GM19372 (cell line): ENCODE results near the gene EMID1.

Experiments used
- ATAC-seq: cut with Tn5 transposase; IDR thresholded peaks from one replicate; pipeline ENCODE4 v1.9.1; 2021; ENCODE audit warnings: mild to moderate bottlenecking, low read depth, moderate library complexity; ENCODE audit not compliant: unreplicated experiment

Gene EMID1

DNA sequence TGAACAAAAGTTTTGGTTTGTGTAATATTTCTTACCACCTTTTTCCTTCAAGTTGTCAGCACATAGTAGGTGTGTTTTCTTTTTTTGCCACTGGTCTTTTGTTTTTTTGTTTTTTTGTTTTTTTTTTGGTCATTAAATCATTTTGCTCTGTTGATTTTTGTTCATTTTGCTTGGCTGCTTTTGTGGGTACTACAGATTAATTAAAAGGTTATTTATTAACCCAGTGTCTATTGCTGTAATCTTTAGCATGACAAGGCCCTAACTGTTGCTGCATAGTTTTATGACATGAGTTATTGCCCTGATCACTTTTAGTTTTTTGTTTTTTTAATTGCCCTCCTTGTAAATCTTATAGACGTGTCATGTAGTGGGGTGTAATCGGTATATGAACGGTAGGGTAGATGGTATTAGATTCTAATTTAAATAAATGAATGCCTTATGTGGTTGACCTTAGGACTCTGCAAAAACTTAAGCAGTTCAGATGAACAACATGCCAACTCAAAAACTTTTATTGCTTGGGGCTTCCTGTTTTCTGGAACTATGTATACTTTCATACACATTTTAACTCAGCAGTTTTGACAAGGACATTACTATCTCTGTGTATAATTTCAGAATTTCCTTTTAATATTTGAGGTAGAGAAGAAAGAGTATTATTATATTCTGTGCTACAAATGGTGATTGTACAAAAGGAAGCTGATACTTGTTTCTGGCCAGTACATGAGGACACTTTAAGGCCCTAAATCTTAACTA, 70.3 kb downstream of the EMID1 start:
- no peak for ATAC-seq

DNA sequence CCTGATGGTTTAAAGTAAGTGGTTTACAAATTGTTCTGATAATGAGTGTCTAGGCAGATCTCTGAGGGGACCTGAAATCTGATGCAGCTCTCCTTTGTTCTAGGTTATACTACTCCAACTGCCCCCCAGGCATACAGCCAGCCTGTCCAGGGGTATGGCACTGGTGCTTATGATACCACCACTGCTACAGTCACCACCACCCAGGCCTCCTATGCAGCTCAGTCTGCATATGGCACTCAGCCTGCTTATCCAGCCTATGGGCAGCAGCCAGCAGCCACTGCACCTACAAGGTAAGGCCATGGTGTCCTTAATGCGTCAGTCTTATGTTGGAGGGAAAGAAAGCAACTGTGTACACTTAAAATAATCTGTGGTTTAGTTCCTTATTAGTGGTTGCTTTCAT, 72.2 kb downstream of the EMID1 start:
- no peak for ATAC-seq

DNA sequence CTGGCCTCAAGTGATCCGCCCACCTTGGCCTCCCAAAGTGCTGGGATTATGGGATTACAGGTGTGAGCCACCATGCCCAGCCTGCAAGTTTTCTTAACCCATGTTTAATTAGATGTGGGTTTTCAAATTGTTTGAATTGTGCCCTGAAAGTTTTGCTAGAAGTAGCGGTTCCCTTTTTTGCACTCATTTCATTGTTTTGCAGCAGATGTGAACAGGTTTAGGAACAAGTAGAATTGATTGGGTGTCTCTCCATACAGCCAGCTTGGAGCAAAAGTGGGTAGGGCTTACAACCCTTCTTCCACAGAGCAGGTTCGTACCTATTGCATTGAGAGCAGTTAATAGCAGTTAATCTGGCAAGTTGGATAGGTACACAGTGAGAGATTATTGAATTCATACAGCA, 78.5 kb downstream of the EMID1 start:
- ATAC-seq = no peak

- no peak for ATAC-seq
Measured at GRCh38 chr22:29288837-29289236, 83.1 kb downstream of the EMID1 start.

GRCh38 chr22:29290061-29290460, 84.4 kb downstream of the EMID1 start:
- no peak for ATAC-seq

DNA sequence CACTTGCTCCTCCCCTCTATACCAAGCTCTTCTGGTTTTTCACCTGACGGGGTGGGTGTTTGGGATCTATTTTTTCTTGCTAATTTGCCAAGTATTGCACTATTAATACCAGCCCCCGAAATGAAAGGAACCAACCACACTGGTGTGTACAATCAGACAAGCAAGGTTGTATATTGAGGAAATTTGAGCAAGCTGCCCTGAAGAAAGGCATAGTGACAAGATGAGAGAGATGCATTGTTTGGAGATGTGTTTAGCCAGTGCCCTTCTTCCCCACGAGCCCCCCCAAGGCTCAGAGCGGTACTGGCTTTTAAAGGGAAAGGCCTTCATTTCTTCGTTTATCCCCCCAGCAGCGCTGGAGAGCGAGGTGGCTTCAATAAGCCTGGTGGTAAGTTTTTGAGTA, 85.5 kb downstream of the EMID1 start:
- no peak for ATAC-seq

DNA sequence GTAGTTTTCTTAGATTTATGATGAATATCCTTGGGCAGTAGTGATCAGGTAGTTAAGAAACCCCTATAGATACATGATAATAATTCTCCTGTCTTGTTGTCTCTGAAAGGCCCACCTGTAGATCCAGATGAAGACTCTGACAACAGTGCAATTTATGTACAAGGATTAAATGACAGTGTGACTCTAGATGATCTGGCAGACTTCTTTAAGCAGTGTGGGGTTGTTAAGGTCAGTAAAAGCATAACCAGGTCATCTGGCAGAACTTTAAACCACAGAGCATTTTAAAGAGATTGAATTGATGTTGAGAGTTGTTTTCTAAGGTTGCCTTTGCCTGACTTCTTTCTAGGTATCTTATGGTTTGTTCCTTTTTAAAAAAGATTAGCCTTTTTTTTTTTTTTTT, 86.7 kb downstream of the EMID1 start:
- ATAC-seq = no peak

- no peak for ATAC-seq
Measured at GRCh38 chr22:29298641-29299040, 92.9 kb downstream of the EMID1 start.

GRCh38 chr22:29299136-29299900, 93.6 kb downstream of the EMID1 start:
- ATAC-seq = no peak

DNA sequence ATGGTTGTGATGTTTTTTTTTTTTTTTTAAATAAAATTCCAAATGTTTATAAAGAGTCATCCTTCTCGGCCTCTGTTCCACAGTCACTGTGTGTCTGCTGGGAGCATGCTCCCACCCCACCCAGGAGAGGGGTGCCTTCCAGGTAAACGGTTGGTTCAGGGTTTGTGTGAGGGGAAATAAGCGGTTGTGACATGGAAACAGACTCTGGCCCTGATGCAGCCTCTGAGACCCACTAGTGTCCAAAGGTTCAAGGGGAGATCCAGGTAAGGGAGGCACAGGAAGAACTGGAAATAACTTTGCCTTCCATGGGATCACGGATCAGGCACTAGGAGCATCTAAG, 94.7 kb downstream of the EMID1 start:
- ATAC-seq = no peak

DNA sequence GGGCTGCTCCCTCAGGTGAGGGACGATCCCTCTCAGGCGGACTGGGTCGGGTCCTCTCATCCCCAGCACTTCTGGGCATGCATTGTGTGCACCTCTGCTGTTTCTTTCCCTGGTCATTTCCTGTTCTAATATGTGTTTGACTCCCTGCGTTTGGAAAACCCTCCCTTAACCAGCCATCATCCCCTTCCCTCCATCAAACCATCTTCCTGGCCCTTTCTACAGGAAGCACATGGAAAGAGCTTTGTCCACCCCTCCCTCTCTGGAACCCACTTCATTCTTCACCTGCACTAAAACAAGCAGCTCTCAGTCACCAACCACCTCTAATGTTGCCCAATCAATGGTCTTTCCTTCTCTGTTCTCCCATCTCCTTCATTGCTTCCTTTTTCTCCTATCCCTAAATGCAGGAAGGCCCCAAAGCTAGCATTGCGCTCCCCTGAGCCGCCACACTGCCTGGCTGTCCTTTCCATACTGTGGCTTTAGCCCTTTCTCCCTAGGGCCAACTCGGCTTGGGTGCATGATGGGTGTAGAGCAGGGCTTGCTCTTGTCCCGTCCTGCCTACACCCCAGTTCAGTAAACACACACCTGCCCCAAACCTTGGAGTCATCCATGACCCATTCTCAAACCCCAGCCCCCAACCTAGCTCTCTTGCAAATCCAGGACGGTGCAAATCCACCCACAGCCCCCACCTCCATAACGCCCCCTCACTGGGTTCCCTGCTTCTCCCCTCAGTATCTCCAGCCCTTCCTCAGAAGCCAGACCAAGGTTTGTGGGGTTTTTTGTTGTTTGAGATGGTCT, 95.3 kb downstream of the EMID1 start:
- ATAC-seq = no peak

DNA sequence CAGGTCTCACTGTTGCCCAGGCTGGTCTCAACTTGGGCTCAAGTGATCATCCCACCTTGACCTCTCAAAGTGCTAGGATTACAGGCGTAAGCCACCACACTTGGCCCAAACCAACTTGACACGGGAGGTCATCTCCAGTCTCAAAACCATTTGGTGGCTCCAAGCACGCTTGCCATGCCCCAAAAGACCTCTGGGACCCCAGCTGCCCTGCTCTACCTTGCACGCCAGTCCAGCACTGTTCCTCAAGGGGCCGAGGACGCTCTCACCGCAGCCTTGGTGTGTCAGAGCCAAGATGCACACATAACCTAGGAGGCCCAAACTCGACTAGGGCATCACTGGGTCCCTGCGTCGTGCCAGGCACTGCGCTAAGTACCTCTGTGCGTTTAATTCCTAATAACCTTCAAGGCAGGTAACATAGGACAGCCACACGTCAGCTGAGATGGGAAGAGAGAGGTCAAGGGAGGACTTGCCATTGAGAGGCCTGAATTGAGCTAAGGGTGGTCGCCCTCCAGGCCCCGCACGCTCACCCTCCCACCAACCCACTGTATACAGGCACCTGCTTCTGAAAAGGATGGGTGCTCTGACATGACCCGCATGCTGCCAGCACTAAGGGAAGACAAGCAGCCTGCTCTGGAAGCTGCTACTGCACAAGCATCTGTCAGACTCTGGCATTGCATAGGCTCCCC, 96.2 kb downstream of the EMID1 start:
- no peak for ATAC-seq

- ATAC-seq = no peak
Measured at GRCh38 chr22:29302402-29302680, 96.6 kb downstream of the EMID1 start.

DNA sequence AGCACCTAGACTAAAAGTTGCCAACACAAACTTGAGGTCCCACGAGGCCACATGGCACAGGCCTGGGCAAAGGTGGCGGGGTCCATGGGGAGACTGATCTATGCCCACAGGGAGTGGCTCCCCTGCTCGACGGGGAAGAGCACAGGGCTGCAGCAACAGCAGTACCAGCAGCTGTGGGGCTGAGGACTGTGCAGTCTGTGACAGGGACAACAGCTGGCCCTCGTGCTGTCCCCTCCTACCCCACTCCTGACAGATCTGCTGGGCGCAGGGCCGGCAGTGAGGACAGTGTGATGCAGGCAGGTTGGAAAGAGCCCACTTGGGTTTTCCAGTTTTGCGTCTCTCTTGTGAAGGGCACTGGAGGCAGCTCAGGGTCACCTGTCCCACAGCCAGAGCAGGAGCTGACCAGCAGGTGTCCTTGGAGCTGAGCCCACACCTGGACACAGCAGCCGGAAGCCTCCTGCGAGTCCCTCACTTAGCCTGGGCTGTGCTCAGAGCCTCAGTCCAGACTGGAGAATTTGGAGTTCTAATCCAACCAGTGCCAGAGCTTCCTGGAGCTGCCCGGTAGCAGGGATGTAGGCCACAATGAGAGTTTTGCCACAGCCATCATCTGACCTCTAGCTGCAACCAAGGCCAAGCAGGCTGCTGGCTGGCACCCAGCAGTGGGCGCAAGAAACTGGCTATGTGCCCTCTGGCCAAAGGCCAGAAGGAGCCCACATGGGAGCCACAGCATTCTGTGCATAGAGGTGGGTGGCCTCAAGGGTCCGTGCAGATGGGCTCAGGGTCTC, 97.2 kb downstream of the EMID1 start:
- no peak for ATAC-seq

- no peak for ATAC-seq
Measured at GRCh38 chr22:29305836-29306174, 100.1 kb downstream of the EMID1 start.

- no peak for ATAC-seq
Measured at GRCh38 chr22:29306175-29306834, 100.6 kb downstream of the EMID1 start, which contains the start of gene GAS2L1. TSS of gene GAS2L1 (plus strand) at chr22:29306650. CDS start at chr22:29308106, 1,456 bp downstream.

DNA sequence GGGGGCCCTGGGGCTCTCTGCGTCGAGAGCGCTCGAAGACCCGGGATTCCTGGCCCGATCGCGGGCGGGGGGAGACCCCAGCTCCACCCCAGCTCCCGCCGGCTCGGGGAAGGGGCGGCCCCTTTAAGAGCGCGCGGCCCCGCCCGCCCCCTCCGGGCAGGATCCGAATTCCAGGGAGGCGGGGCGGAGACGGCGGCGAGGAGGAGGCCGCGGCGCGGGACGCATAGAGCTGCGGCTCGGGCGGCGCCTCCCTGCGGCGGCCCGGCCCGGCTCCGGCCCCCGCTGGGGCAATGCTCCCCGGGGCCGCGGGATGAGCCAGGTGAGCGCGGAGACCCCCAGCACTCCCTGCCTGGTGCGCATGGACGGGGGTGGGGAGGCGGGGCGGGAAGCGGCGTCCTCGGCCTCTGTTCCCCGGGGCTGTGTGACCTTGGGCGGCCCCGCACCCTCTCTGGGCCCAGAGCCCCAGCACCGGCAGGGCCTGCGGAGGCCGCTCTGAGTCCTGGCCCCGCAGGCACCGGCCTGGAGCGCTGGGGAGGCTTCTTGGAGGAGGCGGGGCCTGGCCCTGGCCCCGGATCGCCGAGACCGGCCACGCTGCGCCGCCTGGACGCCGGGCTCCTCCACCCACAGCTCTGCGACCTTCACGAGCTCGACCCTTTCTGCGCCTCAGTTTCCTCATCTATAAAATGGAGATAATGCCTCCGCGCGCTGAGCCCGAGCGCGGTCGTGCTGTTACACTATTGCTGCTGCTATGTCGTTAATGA, 101.3 kb downstream of the EMID1 start:
- no peak for ATAC-seq

DNA sequence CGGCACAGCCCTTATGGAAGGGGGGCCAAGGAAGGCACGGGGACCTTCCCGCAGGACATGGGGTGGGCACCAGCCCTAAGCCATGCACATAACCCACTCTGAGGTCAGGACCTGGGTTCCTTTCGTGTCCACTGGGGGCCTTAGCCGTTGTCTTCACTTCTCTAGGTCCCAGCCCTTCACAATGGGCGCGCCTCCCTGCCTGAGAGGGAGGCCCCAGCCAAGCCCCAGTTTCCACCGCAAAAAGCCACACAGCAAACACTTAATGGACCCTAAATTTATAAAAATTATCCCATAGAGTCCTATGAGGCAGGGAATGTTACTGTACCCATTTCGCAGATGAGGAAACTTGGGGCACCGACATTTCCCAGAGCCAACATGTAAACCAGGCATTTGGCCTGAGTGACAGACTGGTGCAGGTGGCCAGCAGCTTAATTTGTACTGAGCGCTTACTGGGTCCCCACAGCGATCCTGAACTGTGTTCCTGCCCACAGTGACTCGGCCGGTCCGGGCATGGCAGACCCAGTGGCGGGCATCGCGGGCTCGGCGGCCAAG, 102.0 kb downstream of the EMID1 start:
- no peak for ATAC-seq
